Common myeloid progenitor, CD34-positive (primary cell): ENCODE measurements around the gene ARHGAP31.

ENCODE experiments used
- CTCF ChIA-PET: fragments of 350-600 bp; sonication (Branson Sonifier 250); formaldehyde crosslinking; loops from one replicate; lab custom pipeline; 2021; ENCODE audit warnings: antibody characterized with exemption; lab: Charles Lee
- POLR2A ChIA-PET: fragments of 350-600 bp; sonication (Branson Sonifier 250); formaldehyde crosslinking; loops from one replicate; lab custom pipeline; 2021; ENCODE audit warnings: antibody characterized with exemption; lab: Charles Lee
- DNase-seq, 3 donors: peaks; one replicate each; pipeline versions ENCODE4 v3.0.0 to v3.0.0-alpha.2; 2013
- H3K27ac ChIP-seq, 2 experiments: 1 replicate in 1 of 2; 2 replicates in 1 of 2; pipeline ENCODE4 v1.7.0; 2013; ENCODE audit warnings: inconsistent platforms in 2 of 2, low read length in 2 of 2, mild to moderate bottlenecking in 2 of 2, low read depth in 1 of 2, moderate library complexity in 1 of 2; ENCODE audit not compliant: severe bottlenecking in 2 of 2, insufficient read depth in 1 of 2, poor library complexity in 1 of 2
- H3K27me3 ChIP-seq, 5 experiments: replicated peaks in 2 of 5; 1 replicate in 3 of 5; 2 replicates in 2 of 5; pipeline versions ENCODE4 v1.6.1 to v1.7.0; 2013; ENCODE audit warnings: low read length in 4 of 5, mild to moderate bottlenecking in 2 of 5, moderate library complexity in 2 of 5, inconsistent platforms in 1 of 5; ENCODE audit not compliant: insufficient read depth in 5 of 5, control insufficient read depth in 4 of 5
- H3K36me3 ChIP-seq, 4 experiments: 1 replicate in 2 of 4; 2 replicates in 2 of 4; pipeline versions ENCODE4 v1.6.1 to v1.7.0; 2013; ENCODE audit warnings: low read length in 3 of 4, control low read depth in 1 of 4, mild to moderate bottlenecking in 1 of 4; ENCODE audit not compliant: control insufficient read depth in 4 of 4, insufficient read depth in 4 of 4
- H3K4me1 ChIP-seq, 4 experiments: 1 replicate in 3 of 4; 2 replicates in 1 of 4; pipeline versions ENCODE4 v1.6.1 to v1.7.1; 2013; ENCODE audit warnings: low read length in 3 of 4, mild to moderate bottlenecking in 3 of 4, control low read depth in 1 of 4, inconsistent platforms in 1 of 4, moderate library complexity in 1 of 4; ENCODE audit not compliant: control insufficient read depth in 4 of 4, insufficient read depth in 4 of 4; ENCODE audit errors: control extremely low read depth in 1 of 4
- H3K4me3 ChIP-seq, 7 experiments: 1 replicate in 4 of 7; 2 replicates in 3 of 7; pipeline versions ENCODE4 v1.5.1 to v1.7.0; 2013; ENCODE audit warnings: mild to moderate bottlenecking in 7 of 7, low read length in 6 of 7, moderate library complexity in 6 of 7, inconsistent platforms in 2 of 7, low read depth in 2 of 7, control low read depth in 1 of 7; ENCODE audit not compliant: insufficient read depth in 4 of 7, control insufficient read depth in 1 of 7; ENCODE audit errors: extremely low read depth in 1 of 7
- H3K9me3 ChIP-seq, 5 experiments: 1 replicate in 4 of 5; 2 replicates in 1 of 5; pipeline versions ENCODE4 v1.6.1 to v1.7.1; 2013; ENCODE audit warnings: low read length in 4 of 5, mild to moderate bottlenecking in 2 of 5, inconsistent platforms in 1 of 5, low read depth in 1 of 5, moderate library complexity in 1 of 5; ENCODE audit not compliant: control insufficient read depth in 4 of 5, insufficient read depth in 2 of 5; ENCODE audit errors: control extremely low read depth in 1 of 5
- WGBS: methylation state at CpG from one replicate; pipeline ENCODE4 v1.1.5; 2013; ENCODE audit not compliant: insufficient coverage; 5-methylcytosine and 5-hydroxymethylcytosine counted together

The ARHGAP31 gene

GRCh38 chr3:119382134-119382533, 88.0 kb downstream of the ARHGAP31 start:
- CTCF ChIA-PET: interaction anchor here (1.5 kb wide), 1 partner anchor 108 kb away, joined by 4 read pairs; no protein-coding TSS in a partner anchor
- WGBS: 87% methylated on average over 4 of the region's 7 CpGs
- no peaks in the 10 kb centered on the region for H3K9me3 ChIP-seq
- no peak overlapping the region for H3K27ac ChIP-seq
- H3K27me3 ChIP-seq: peaks cover 0 to 1% (median 0%) of the 10 kb centered on the region in 5 experiments
- no peaks in the 10 kb centered on the region for H3K4me1 ChIP-seq
- no peak for DNase-seq
- POLR2A ChIA-PET: no interaction called here
- H3K4me3 ChIP-seq: no peak overlapping the region
- H3K36me3 ChIP-seq: no peaks in the 10 kb centered on the region

- Histone ChIP-seq H3K27ac (no peak overlapping the region), H3K4me3 (no peak overlapping the region), H3K4me1 (no peaks in the 10 kb centered on the region), H3K36me3 (peaks cover 0 to 11% (median 2%) of the 10 kb centered on the region in 4 experiments), H3K27me3 (peaks cover 0 to 1% (median 0%) of the 10 kb centered on the region in 5 experiments), H3K9me3 (no peaks in the 10 kb centered on the region)
- 98% methylated on average over 4 of the region's 8 CpGs for WGBS
- peak in 1 of 3 donors; percentile 6 for DNase-seq
- ChIA-PET CTCF (interaction anchor here (0.6 to 1.1 kb wide), 2 partner anchors 10 to 112 kb away, joined by 3 read pairs; no protein-coding TSS in a partner anchor), POLR2A (no interaction called here)
Observed at GRCh38 chr3:119388577-119388976, 94.4 kb downstream of the ARHGAP31 start.

- H3K9me3 ChIP-seq: no peaks in the 10 kb centered on the region
- no peak overlapping the region for H3K27ac ChIP-seq
- ChIA-PET CTCF (no interaction called here), POLR2A (no interaction called here)
- WGBS: no CpG with 5 or more reads among the region's 2 CpGs
- H3K4me3 ChIP-seq: no peak overlapping the region
- no peak for DNase-seq
- H3K4me1 ChIP-seq: no peaks in the 10 kb centered on the region
- peaks cover 0 to 12% (median 2%) of the 10 kb centered on the region in 4 experiments for H3K36me3 ChIP-seq
- H3K27me3 ChIP-seq: peaks cover 0 to 3% (median 0%) of the 10 kb centered on the region in 5 experiments
Observed at GRCh38 chr3:119395923-119396358, 101.8 kb downstream of the ARHGAP31 start.

- DNase-seq: no peak
- POLR2A ChIA-PET: no interaction called here
- CTCF ChIA-PET: no interaction called here
- no peaks in the 10 kb centered on the region for H3K4me1 ChIP-seq
- whole genome bisulfite sequencing: 100% methylated on average over 1 of the region's 2 CpGs
- H3K27me3 ChIP-seq: peaks cover 0 to 3% (median 0%) of the 10 kb centered on the region in 5 experiments
- H3K36me3 ChIP-seq: peaks cover 0 to 9% (median 2%) of the 10 kb centered on the region in 4 experiments
- no peak overlapping the region for H3K4me3 ChIP-seq
- H3K27ac ChIP-seq: no peak overlapping the region
- H3K9me3 ChIP-seq: no peaks in the 10 kb centered on the region
Observed at GRCh38 chr3:119396870-119397269, 102.7 kb downstream of the ARHGAP31 start.

- H3K27ac ChIP-seq: no peak overlapping the region
- peaks cover 0 to under 1% (median 0%) of the 10 kb centered on the region in 5 experiments for H3K27me3 ChIP-seq
- H3K9me3 ChIP-seq: no peaks in the 10 kb centered on the region
- no peak overlapping the region for H3K4me3 ChIP-seq
- ChIA-PET POLR2A (no interaction called here), CTCF (no interaction called here)
- 100% methylated on average over 3 of the region's 5 CpGs for WGBS
- no peaks in the 10 kb centered on the region for H3K4me1 ChIP-seq
- peaks cover 0 to 4% (median 1%) of the 10 kb centered on the region in 4 experiments for H3K36me3 ChIP-seq
- DNase-seq: no peak
Observed at GRCh38 chr3:119400466-119400865, 106.3 kb downstream of the ARHGAP31 start.

GRCh38 chr3:119401069-119401468, 106.9 kb downstream of the ARHGAP31 start:
- no peaks in the 10 kb centered on the region for H3K9me3 ChIP-seq
- H3K27ac ChIP-seq: no peak overlapping the region
- H3K27me3 ChIP-seq: no peaks in the 10 kb centered on the region
- no CpG with 5 or more reads among the region's 5 CpGs for WGBS
- H3K4me1 ChIP-seq: no peaks in the 10 kb centered on the region
- DNase-seq: no peak
- no peak overlapping the region for H3K4me3 ChIP-seq
- ChIA-PET POLR2A (no interaction called here), CTCF (no interaction called here)
- H3K36me3 ChIP-seq: peaks cover 0 to 4% (median 1%) of the 10 kb centered on the region in 4 experiments

GRCh38 chr3:119401503-119402440, 107.6 kb downstream of the ARHGAP31 start:
- Histone ChIP-seq H3K36me3 (peaks cover 0 to 4% (median 1%) of the 10 kb centered on the region in 4 experiments), H3K27ac (no peak overlapping the region), H3K27me3 (no peaks in the 10 kb centered on the region), H3K9me3 (no peaks in the 10 kb centered on the region), H3K4me3 (no peak overlapping the region), H3K4me1 (no peaks in the 10 kb centered on the region)
- ChIA-PET CTCF (no interaction called here), POLR2A (no interaction called here)
- 98% methylated on average over 36 of the region's 36 CpGs for WGBS
- no peak for DNase-seq
